DND-41 (cell line): ENCODE data around the gene SEMA6A.

ENCODE experiments used
- ATAC-seq: fragments of 200-7000 bp; cut with Tn5 transposase; 3 replicates; pipeline ENCODE4 v1.9.1; 2021; ENCODE audit warnings: low read depth; ENCODE audit not compliant: insufficient read depth
- DNase-seq: peaks from one replicate; pipeline ENCODE4 v3.0.0-alpha.2; 2020
- H2AFZ ChIP-seq: 2 replicates; pipeline ENCODE4 v1.6.0; 2012; ENCODE audit warnings: low read depth, low read length
- H3K27ac ChIP-seq: 2 replicates; pipeline ENCODE4 v1.5.1; 2012; ENCODE audit warnings: low read length, inconsistent platforms
- H3K27me3 ChIP-seq: fragments of 200-600 bp; sonication (generic); 2 replicates; pipeline ENCODE4 v1.6.0; 2012; ENCODE audit warnings: low read length, mild to moderate bottlenecking, inconsistent platforms; ENCODE audit not compliant: insufficient read depth, poor library complexity
- H3K36me3 ChIP-seq: 2 replicates; pipeline ENCODE4 v1.5.1; 2012; ENCODE audit warnings: low read length, inconsistent platforms; ENCODE audit not compliant: insufficient read depth
- H3K4me1 ChIP-seq: 2 replicates; pipeline ENCODE4 v1.5.1; 2012; ENCODE audit warnings: mild to moderate bottlenecking, low read length; ENCODE audit not compliant: insufficient read depth
- H3K4me2 ChIP-seq: 2 replicates; pipeline ENCODE4 v1.6.0; 2012; ENCODE audit warnings: mild to moderate bottlenecking, moderate library complexity, low read length, inconsistent platforms; ENCODE audit not compliant: insufficient read depth
- H3K4me3 ChIP-seq, 2 experiments: fragments of 200-600 bp in 1 of 2; shearing (Covaris generic) in 1 of 2; 2 replicates each; pipeline ENCODE4 v1.5.1; 2012 to 2016; ENCODE audit warnings: inconsistent platforms in 2 of 2, low read length in 2 of 2, mild to moderate bottlenecking in 2 of 2, low read depth in 1 of 2, moderate library complexity in 1 of 2
- H3K79me2 ChIP-seq: 2 replicates; pipeline ENCODE4 v1.6.0; 2012; ENCODE audit warnings: low read length, inconsistent platforms; ENCODE audit not compliant: insufficient read depth
- H3K9ac ChIP-seq: 2 replicates; pipeline ENCODE4 v1.6.0; 2012; ENCODE audit warnings: low read depth, mild to moderate bottlenecking, inconsistent platforms, low read length, moderate library complexity
- H3K9me3 ChIP-seq: 2 replicates; pipeline ENCODE4 v1.5.1; 2012; ENCODE audit warnings: low read length, moderate library complexity, mild to moderate bottlenecking, inconsistent platforms; ENCODE audit not compliant: insufficient read depth, severe bottlenecking
- H4K20me1 ChIP-seq: 2 replicates; pipeline ENCODE4 v1.6.0; 2012; ENCODE audit warnings: low read length; ENCODE audit not compliant: insufficient read depth
- EZH2 ChIP-seq: IDR thresholded peaks from 3 replicates; pipeline ENCODE4 v1.6.1; 2012; ENCODE audit warnings: borderline replicate concordance, low read depth, mild to moderate bottlenecking, moderate library complexity, low read length, inconsistent platforms; ENCODE audit not compliant: severe bottlenecking
- TF ChIP-seq, protein P1 (sequence below): IDR thresholded peaks from 2 replicates; pipeline ENCODE4 v1.5.1; 2012; ENCODE audit warnings: borderline replicate concordance, low read length, moderate library complexity, mild to moderate bottlenecking; ENCODE audit not compliant: poor library complexity, severe bottlenecking; ENCODE audit errors: extremely low read depth

SEMA6A gene

GRCh38 chr5:116423141-116423540, 151.5 kb downstream of the SEMA6A start:
- H3K4me3 ChIP-seq: no peak overlapping the region
- no peak overlapping the region for H3K4me2 ChIP-seq
- TF ChIP-seq, protein P1, sequence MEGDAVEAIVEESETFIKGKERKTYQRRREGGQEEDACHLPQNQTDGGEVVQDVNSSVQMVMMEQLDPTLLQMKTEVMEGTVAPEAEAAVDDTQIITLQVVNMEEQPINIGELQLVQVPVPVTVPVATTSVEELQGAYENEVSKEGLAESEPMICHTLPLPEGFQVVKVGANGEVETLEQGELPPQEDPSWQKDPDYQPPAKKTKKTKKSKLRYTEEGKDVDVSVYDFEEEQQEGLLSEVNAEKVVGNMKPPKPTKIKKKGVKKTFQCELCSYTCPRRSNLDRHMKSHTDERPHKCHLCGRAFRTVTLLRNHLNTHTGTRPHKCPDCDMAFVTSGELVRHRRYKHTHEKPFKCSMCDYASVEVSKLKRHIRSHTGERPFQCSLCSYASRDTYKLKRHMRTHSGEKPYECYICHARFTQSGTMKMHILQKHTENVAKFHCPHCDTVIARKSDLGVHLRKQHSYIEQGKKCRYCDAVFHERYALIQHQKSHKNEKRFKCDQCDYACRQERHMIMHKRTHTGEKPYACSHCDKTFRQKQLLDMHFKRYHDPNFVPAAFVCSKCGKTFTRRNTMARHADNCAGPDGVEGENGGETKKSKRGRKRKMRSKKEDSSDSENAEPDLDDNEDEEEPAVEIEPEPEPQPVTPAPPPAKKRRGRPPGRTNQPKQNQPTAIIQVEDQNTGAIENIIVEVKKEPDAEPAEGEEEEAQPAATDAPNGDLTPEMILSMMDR: no peak
- TF ChIP-seq EZH2: no peak
- no peak overlapping the region for H3K27ac ChIP-seq
- no peaks in the 10 kb centered on the region for H3K27me3 ChIP-seq
- DNase-seq (no peak), ATAC-seq (no peak)
- H3K79me2 ChIP-seq: no peaks in the 10 kb centered on the region
- H2AFZ ChIP-seq: no peak overlapping the region
- no peaks in the 10 kb centered on the region for H3K9me3 ChIP-seq
- H3K36me3 ChIP-seq: no peaks in the 10 kb centered on the region
- no peak overlapping the region for H3K9ac ChIP-seq
- H4K20me1 ChIP-seq: no peaks in the 10 kb centered on the region
- no peaks in the 10 kb centered on the region for H3K4me1 ChIP-seq

DNA sequence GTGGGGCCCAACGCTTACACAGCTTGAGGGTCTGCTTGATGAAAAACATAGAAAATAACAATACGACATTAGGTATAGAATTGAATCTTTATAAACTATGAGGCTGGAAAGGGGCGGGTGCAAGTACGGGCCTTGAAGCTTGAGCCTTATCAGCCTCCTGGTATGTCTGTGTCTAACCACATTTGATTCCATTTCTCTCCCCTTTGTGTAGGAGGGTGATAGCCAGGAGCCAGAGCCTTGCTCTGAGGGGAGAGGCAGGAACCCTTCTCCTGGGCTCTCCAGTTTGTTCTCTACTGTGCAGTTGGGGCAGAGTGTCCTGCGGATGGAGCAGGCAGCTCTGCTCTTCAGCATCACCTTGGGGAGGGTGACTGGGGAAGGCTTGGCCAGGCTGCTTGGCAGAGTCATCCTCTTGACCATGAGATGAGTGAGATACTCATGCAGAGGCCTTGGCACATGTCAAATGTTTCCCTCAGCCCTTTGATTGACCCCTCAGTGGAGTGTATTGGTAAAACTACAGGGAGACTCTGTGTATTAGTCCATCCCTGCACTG, 153.5 kb downstream of the SEMA6A start:
- Histone ChIP-seq H3K27me3 (no peaks in the 10 kb centered on the region), H3K36me3 (no peaks in the 10 kb centered on the region), H2AFZ (no peak overlapping the region), H4K20me1 (no peaks in the 10 kb centered on the region), H3K4me3 (no peak overlapping the region), H3K9ac (no peak overlapping the region), H3K9me3 (no peaks in the 10 kb centered on the region), H3K27ac (no peak overlapping the region), H3K4me2 (no peak overlapping the region), H3K4me1 (no peaks in the 10 kb centered on the region), H3K79me2 (no peaks in the 10 kb centered on the region)
- ATAC-seq (no peak), DNase-seq (no peak)
- TF ChIP-seq EZH2: no peak
- TF ChIP-seq, protein P1: no peak

GRCh38 chr5:116420540-116420939, 154.1 kb downstream of the SEMA6A start:
- Histone ChIP-seq H3K27ac (no peak overlapping the region), H3K4me1 (no peaks in the 10 kb centered on the region), H3K4me2 (no peak overlapping the region), H3K9ac (no peak overlapping the region), H4K20me1 (no peaks in the 10 kb centered on the region), H3K4me3 (no peak overlapping the region), H2AFZ (no peak overlapping the region), H3K79me2 (no peaks in the 10 kb centered on the region), H3K36me3 (no peaks in the 10 kb centered on the region), H3K9me3 (no peaks in the 10 kb centered on the region), H3K27me3 (no peaks in the 10 kb centered on the region)
- ATAC-seq (no peak), DNase-seq (no peak)
- no peak for TF ChIP-seq EZH2
- TF ChIP-seq, protein P1: no peak

DNA sequence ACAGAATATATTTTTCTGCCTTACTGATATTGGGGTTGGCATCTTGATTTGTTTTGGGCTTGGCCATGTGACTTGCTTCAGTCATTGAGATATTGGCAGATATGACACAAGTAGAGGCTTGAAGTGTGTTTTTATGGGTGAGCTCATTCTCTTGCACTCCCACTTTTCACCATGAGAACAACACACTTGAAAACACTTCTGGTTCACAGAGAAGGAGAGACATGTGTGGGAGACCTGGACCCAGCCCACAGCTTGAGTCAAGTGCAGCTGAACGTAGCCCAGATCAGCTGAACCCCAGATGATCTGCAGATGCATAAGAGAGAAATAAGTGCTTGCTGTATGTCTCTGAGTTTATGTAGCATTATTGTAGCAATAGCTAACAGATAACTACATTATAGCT, 155.4 kb downstream of the SEMA6A start:
- DNase-seq (no peak), ATAC-seq (no peak)
- H3K27me3 ChIP-seq: no peaks in the 10 kb centered on the region
- no peaks in the 10 kb centered on the region for H3K9me3 ChIP-seq
- no peak for TF ChIP-seq EZH2
- TF ChIP-seq, protein P1: no peak
- no peak overlapping the region for H3K27ac ChIP-seq
- no peak overlapping the region for H3K4me2 ChIP-seq
- no peaks in the 10 kb centered on the region for H3K79me2 ChIP-seq
- no peaks in the 10 kb centered on the region for H3K36me3 ChIP-seq
- no peaks in the 10 kb centered on the region for H4K20me1 ChIP-seq
- H3K9ac ChIP-seq: no peak overlapping the region
- no peak overlapping the region for H2AFZ ChIP-seq
- no peaks in the 10 kb centered on the region for H3K4me1 ChIP-seq
- no peak overlapping the region for H3K4me3 ChIP-seq
